ENCODE measurements around the gene ONECUT3. TPM values are rescaled to one million over a fixed set of nuclear protein-coding genes. Genes with fewer than 3 reads are reported as not detected.
A peak's percentile ranks its signal among the peaks of the same experiment; 100 is the strongest.

The ONECUT3 gene
- total RNA-seq, 1 experiment from 2014 or later = 20.0 TPM

- peak overlapping the region; percentile 80 for H3K4me3 Mint-ChIP-seq (ENCODE audit: low read depth, unreplicated experiment)
- peak overlapping the region; percentile 80 for H3K27ac Mint-ChIP-seq (ENCODE audit: unreplicated experiment)
- CTCF ChIA-PET = interaction anchor here (0.7 to 1.2 kb wide), 3 partner anchors 10 to 268 kb away, joined by 3 read pairs; no protein-coding TSS in a partner anchor
Observed at GRCh38 chr19:1756705-1757465, 3.6 kb downstream of the ONECUT3 start.

GRCh38 chr19:1757468-1758230, 4.3 kb downstream of the ONECUT3 start:
- H3K4me3 Mint-ChIP-seq (ENCODE audit: low read depth, unreplicated experiment) = peak overlapping the region; percentile 80
- no peak for TF ChIP-seq CTCF (IDR thresholded peaks at IDR 0.05; ENCODE audit: unreplicated experiment)
- no peaks in the 10 kb centered on the region for H3K27me3 Mint-ChIP-seq (ENCODE audit: unreplicated experiment)
- intact Hi-C loops (cut with micrococcal nuclease; ENCODE audit: unreplicated experiment) = loop anchor here (5.0 kb wide), 1 partner anchor 80 kb away; no protein-coding TSS in a partner anchor
- H3K9me3 Mint-ChIP-seq (ENCODE audit: low read depth, unreplicated experiment) = no peaks in the 10 kb centered on the region
- DNase-seq = no peak
- BruUV-seq (replicated peaks) = no TSS peak
- CTCF ChIA-PET = interaction anchor here (1.0 kb wide), 1 partner anchor 85 kb away, joined by 3 read pairs; no protein-coding TSS in a partner anchor
- peak overlapping the region; percentile 80 for H3K27ac Mint-ChIP-seq (ENCODE audit: unreplicated experiment)
- peaks cover 9% of the 10 kb centered on the region for H3K4me1 Mint-ChIP-seq (ENCODE audit: low read depth, unreplicated experiment)
- peaks cover 63% of the 10 kb centered on the region for H3K36me3 Mint-ChIP-seq (ENCODE audit: insufficient read depth, unreplicated experiment)

More at GRCh38 chr19:1756705-1757465, 3.6 kb downstream of the ONECUT3 start:
- H3K4me1 Mint-ChIP-seq (ENCODE audit: low read depth, unreplicated experiment) = peaks cover 9% of the 10 kb centered on the region
- DNase-seq = no peak
- TSS peak; percentile 49 for BruUV-seq (replicated peaks)
- intact Hi-C loops (cut with micrococcal nuclease; ENCODE audit: unreplicated experiment) = loop anchor here (5.0 kb wide), 1 partner anchor 80 kb away; no protein-coding TSS in a partner anchor
- TF ChIP-seq CTCF (IDR thresholded peaks at IDR 0.05; ENCODE audit: unreplicated experiment) = no peak
- H3K9me3 Mint-ChIP-seq (ENCODE audit: low read depth, unreplicated experiment) = no peaks in the 10 kb centered on the region
- H3K36me3 Mint-ChIP-seq (ENCODE audit: insufficient read depth, unreplicated experiment) = peaks cover 70% of the 10 kb centered on the region
- no peaks in the 10 kb centered on the region for H3K27me3 Mint-ChIP-seq (ENCODE audit: unreplicated experiment)

- DNase-seq = no peak
- Mint-ChIP-seq H3K4me3 (ENCODE audit: low read depth, unreplicated experiment) (peak overlapping the region; percentile 80), H3K27ac (ENCODE audit: unreplicated experiment) (peak overlapping the region; percentile 39), H3K9me3 (ENCODE audit: low read depth, unreplicated experiment) (no peaks in the 10 kb centered on the region), H3K4me1 (ENCODE audit: low read depth, unreplicated experiment) (peaks cover 9% of the 10 kb centered on the region), H3K27me3 (ENCODE audit: unreplicated experiment) (no peaks in the 10 kb centered on the region), H3K36me3 (ENCODE audit: insufficient read depth, unreplicated experiment) (peaks cover 58% of the 10 kb centered on the region)
- CTCF ChIA-PET = no interaction called here
- intact Hi-C loops (cut with micrococcal nuclease; ENCODE audit: unreplicated experiment) = loop anchor here (5.0 kb wide), 1 partner anchor 81 kb away; no protein-coding TSS in a partner anchor
- no TSS peak for BruUV-seq (replicated peaks)
- no peak for TF ChIP-seq CTCF (IDR thresholded peaks at IDR 0.05; ENCODE audit: unreplicated experiment)
Observed at GRCh38 chr19:1758231-1758577, 4.9 kb downstream of the ONECUT3 start.

- H3K36me3 Mint-ChIP-seq (ENCODE audit: insufficient read depth, unreplicated experiment) = peaks cover 65% of the 10 kb centered on the region
- H3K9me3 Mint-ChIP-seq (ENCODE audit: low read depth, unreplicated experiment) = no peaks in the 10 kb centered on the region
- DNase-seq = no peak
- no peaks in the 10 kb centered on the region for H3K27me3 Mint-ChIP-seq (ENCODE audit: unreplicated experiment)
- intact Hi-C loops (cut with micrococcal nuclease; ENCODE audit: unreplicated experiment) = loop anchor here (5.0 kb wide), 1 partner anchor 82 kb away; no protein-coding TSS in a partner anchor
- no peak for TF ChIP-seq CTCF (IDR thresholded peaks at IDR 0.05; ENCODE audit: unreplicated experiment)
- CTCF ChIA-PET = no interaction called here
- no TSS peak for BruUV-seq (replicated peaks)
- peaks cover 9% of the 10 kb centered on the region for H3K4me1 Mint-ChIP-seq (ENCODE audit: low read depth, unreplicated experiment)
- no peak overlapping the region for H3K4me3 Mint-ChIP-seq (ENCODE audit: low read depth, unreplicated experiment)
- H3K27ac Mint-ChIP-seq (ENCODE audit: unreplicated experiment) = no peak overlapping the region
Observed at GRCh38 chr19:1758959-1759903, 5.9 kb downstream of the ONECUT3 start.

Measured in Calu3 (cell line).